ENCODE results near the gene DCTPP1.

- peak; percentile 95 for TF ChIP-seq CTCF (conservative IDR thresholded peaks at IDR 0.05; ENCODE audit: low read depth, low read length)
- TF ChIP-seq EZH2 (IDR thresholded peaks at IDR 0.05; ENCODE audit: borderline replicate concordance, low read depth, low read length, poor library complexity, severe bottlenecking): no peak
Observed at GRCh38 chr16:30409125-30410060, 20.4 kb downstream of the DCTPP1 start.
